Mammary epithelial cell (primary cell): Measurements from ENCODE around the gene PHC3.

Source experiments
- CTCF ChIP-seq, 2 donors: IDR thresholded peaks in 1 of 2; conservative IDR thresholded peaks in 1 of 2; 2 replicates each; pipeline ENCODE4 v1.5.1; 2011 to 2012; ENCODE audit warnings: inconsistent platforms in 2 of 2, low read length in 2 of 2, mild to moderate bottlenecking in 2 of 2, control low read depth in 1 of 2, low read depth in 1 of 2; ENCODE audit not compliant: insufficient read depth in 1 of 2; ENCODE audit errors: extremely low read depth in 1 of 2
- EZH2 ChIP-seq: IDR thresholded peaks from 2 replicates; pipeline ENCODE4 v1.6.1; 2012; ENCODE audit warnings: low read length, inconsistent platforms, borderline replicate concordance

GRCh38 chr3:170056710-170057454 lies 124.7 kb downstream of the PHC3 start:
- no peak for TF ChIP-seq CTCF (conservative IDR thresholded peaks at IDR 0.05 in 1 of 2, IDR thresholded peaks at IDR 0.05 in 1 of 2; ENCODE audit: extremely low read depth in 1 of 2, insufficient read depth in 1 of 2, low read depth in 1 of 2, low read length in 2 of 2)
- TF ChIP-seq EZH2: no peak
